T-helper 17 cell (primary cell): Measurements from ENCODE around the gene HYDIN. TPM values are rescaled to one million over a fixed set of nuclear protein-coding genes. Genes with fewer than 3 reads are reported as not detected.
"Not testable (repeated sequence)": the region's sequence is repeated elsewhere in the genome, so short reads cannot be mapped to it uniquely, and the experiment has no call there.

Source experiments
- ATAC-seq: fragments of 150-1000 bp; cut with Tn5 transposase; 2 replicates; pipeline ENCODE4 v1.10.0; 2021; ENCODE audit warnings: mild to moderate bottlenecking, moderate library complexity
- DNase-seq, 3 donors: peaks; one replicate each; pipeline versions ENCODE4 v3.0.0 to v3.0.0-alpha.2; 2020 to 2021
- H3K9me3 ChIP-seq: one replicate; pipeline ENCODE4 v1.7.0; 2013; ENCODE audit warnings: low read length, mild to moderate bottlenecking; ENCODE audit not compliant: control insufficient read depth, poor library complexity, severe bottlenecking
- H3K27ac Mint-ChIP-seq: one replicate; pipeline ENCODE4 v1.8.0; 2022; ENCODE audit warnings: mild to moderate bottlenecking, moderate library complexity, mixed read lengths
- H3K27me3 Mint-ChIP-seq: one replicate; pipeline ENCODE4 v1.8.0; 2022; ENCODE audit warnings: mixed read lengths
- H3K36me3 Mint-ChIP-seq: one replicate; pipeline ENCODE4 v1.8.0; 2022; ENCODE audit warnings: low read depth, mixed read lengths
- H3K4me1 Mint-ChIP-seq: one replicate; pipeline ENCODE4 v1.8.0; 2022; ENCODE audit warnings: mild to moderate bottlenecking, mixed read lengths
- H3K4me3 Mint-ChIP-seq: one replicate; pipeline ENCODE4 v1.8.0; 2022; ENCODE audit warnings: mild to moderate bottlenecking, moderate library complexity, mixed read lengths
- total RNA-seq, 4 donors: library from RNA in 2 of 4; stranded (reverse) in 2 of 4; gene quantifications; one replicate each; pipeline ENCODE4 v1.2.3 and lab custom pipeline; 2022 to 2026

The HYDIN gene
- total RNA-seq, 2 donors from 2014 or later, result not detected

DNA sequence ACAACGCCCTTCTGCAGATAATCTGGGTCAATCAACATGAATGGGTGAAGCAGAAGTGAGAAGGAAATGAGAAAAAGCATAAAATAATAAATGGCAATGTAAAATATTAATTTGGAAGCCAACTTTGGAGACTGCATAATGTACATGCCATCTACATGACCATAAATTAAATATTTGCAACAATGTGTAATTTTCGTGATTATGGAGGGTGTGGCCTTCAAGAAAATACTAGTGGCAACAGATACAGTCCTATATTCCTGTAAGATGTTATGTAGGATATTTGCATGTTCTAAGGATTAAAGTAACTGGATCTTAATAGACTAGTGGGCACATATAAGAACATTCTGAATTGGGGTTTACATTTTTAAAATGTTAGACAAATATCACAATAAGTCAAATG is 78.9 kb downstream of the HYDIN start:
- DNase-seq, ATAC-seq, H3K9me3 ChIP-seq, H3K27ac Mint-ChIP-seq, H3K36me3 Mint-ChIP-seq, H3K4me1 Mint-ChIP-seq, H3K4me3 Mint-ChIP-seq, H3K27me3 Mint-ChIP-seq: not testable (repeated sequence)

GRCh38 chr16:71143246-71143645 is 87.3 kb downstream of the HYDIN start:
- H3K4me1 Mint-ChIP-seq, H3K27ac Mint-ChIP-seq, ATAC-seq: not testable (repeated sequence)

DNA sequence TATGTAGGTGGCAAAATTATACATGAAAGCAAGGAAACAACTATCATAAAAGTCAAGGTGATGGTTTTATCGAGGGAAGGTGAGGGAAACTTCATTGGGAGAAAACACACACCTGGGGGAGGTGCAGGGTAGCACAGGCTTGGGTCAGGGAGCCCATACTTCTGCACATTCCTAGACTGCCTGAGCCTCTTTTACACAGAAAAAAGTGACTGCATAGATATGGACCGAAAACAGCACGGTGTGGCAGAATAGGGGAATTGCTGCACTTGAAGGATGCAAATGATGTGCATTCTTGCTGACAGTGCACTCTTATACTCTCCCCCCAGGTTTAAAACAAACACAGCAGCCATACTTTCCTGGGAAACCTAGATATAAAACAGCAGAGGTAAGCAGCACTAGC is 120.0 kb downstream of the HYDIN start:
- H3K27me3 Mint-ChIP-seq, H3K4me1 Mint-ChIP-seq, H3K36me3 Mint-ChIP-seq, DNase-seq, H3K4me3 Mint-ChIP-seq, H3K9me3 ChIP-seq, H3K27ac Mint-ChIP-seq, ATAC-seq: not testable (repeated sequence)

More at GRCh38 chr16:71143246-71143645, 87.3 kb downstream of the HYDIN start:
- not testable (repeated sequence) for H3K9me3 ChIP-seq, H3K4me3 Mint-ChIP-seq, H3K27me3 Mint-ChIP-seq, DNase-seq, H3K36me3 Mint-ChIP-seq

DNA sequence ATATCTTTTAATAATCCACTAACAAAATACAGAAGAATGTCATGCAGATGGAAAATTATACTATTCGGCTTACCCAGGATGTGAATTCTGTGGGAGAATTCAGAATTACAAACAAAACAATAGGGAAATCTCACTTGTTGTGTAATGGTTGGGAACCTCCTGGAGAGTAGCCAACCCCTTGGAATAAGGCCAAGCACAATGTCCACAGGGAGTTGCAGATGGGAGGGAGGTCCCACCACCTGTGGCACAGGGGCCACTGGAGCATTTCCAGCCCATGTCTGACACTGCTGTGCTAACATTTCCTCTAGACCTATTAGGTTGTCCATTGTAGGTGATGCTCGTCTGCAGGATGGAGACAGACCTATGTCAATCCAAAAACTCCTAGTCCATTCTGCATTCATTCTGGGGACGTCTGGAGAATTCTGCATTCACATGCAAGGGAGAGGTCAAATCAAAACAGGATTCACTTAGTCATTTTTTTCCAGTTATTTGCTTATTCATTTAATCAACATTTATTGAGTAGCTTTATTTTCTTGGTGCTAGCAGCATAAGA is 120.8 kb downstream of the HYDIN start:
- H3K27me3 Mint-ChIP-seq, H3K4me3 Mint-ChIP-seq, H3K4me1 Mint-ChIP-seq, DNase-seq, H3K9me3 ChIP-seq, H3K27ac Mint-ChIP-seq, ATAC-seq, H3K36me3 Mint-ChIP-seq: not testable (repeated sequence)

- not testable (repeated sequence) for H3K27me3 Mint-ChIP-seq, H3K4me1 Mint-ChIP-seq, H3K4me3 Mint-ChIP-seq, DNase-seq, H3K27ac Mint-ChIP-seq, H3K36me3 Mint-ChIP-seq, ATAC-seq, H3K9me3 ChIP-seq
These were observed 124.6 kb downstream of the HYDIN start for GRCh38 chr16:71105881-71106280.

- not testable (repeated sequence) for H3K4me1 Mint-ChIP-seq, H3K9me3 ChIP-seq, H3K36me3 Mint-ChIP-seq, H3K27me3 Mint-ChIP-seq, DNase-seq, H3K27ac Mint-ChIP-seq, H3K4me3 Mint-ChIP-seq, ATAC-seq
These were observed 146.9 kb downstream of the HYDIN start for GRCh38 chr16:71083573-71083972.

DNA sequence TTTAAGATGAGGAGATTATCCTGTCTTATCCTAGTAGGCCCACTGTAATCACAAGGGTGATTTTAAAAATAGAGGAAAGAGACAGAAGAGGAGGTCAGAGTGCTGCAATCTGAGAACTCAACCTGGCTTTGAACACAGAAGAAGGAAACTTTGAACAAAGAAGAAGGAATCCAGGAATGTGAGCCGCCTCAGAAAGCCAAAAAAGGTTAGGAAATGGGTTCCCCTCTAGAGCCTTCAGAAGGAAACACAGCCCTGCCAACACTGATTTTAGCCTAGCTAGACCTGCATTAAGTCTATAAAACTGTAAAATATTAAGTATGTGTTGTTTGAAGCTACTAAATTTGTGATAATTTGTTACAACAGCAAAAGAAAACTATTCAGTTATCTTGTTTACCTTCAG is 149.7 kb downstream of the HYDIN start:
- not testable (repeated sequence) for DNase-seq, H3K27me3 Mint-ChIP-seq, H3K4me1 Mint-ChIP-seq, ATAC-seq, H3K9me3 ChIP-seq, H3K4me3 Mint-ChIP-seq, H3K36me3 Mint-ChIP-seq, H3K27ac Mint-ChIP-seq

DNA sequence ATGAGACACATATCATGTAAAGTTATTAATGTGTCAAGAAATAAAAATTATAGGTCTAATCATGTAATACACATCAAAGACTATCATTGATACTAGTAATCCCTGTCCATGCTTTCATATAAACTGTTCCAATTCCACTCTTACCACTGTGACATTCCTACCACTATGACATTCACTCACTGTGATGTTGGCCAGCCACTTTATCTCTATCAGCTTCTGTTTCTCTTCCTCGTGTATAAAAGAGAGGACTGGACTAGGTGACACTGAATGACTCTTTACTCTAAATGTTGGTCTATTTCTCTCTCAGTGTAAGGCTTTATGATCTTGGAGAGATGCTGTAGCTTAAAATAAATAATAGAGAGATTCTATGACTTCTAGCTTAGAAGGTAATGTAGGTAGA is 150.3 kb downstream of the HYDIN start:
- not testable (repeated sequence) for H3K4me3 Mint-ChIP-seq, H3K27ac Mint-ChIP-seq, H3K27me3 Mint-ChIP-seq, H3K4me1 Mint-ChIP-seq, DNase-seq, H3K36me3 Mint-ChIP-seq, H3K9me3 ChIP-seq, ATAC-seq

DNA sequence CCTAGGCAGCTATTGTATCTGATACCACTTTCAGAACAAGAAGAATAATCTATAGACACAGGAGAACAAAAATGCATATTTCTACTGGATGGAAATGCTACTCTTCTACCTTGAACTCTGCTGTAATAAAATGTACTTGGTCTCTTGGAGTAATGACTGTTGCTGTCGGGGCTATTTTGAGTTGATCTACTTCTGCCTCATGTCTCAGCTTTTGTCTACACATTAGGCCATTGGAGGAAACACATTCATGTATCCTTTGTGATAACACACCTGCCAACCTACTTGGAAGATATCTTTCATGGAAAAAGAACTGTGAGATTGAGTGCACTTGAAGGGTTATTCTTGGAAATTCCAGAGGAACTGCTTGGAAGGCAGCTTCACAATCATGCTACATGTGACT is 159.9 kb downstream of the HYDIN start:
- DNase-seq, H3K36me3 Mint-ChIP-seq, ATAC-seq, H3K9me3 ChIP-seq, H3K4me3 Mint-ChIP-seq, H3K27me3 Mint-ChIP-seq, H3K27ac Mint-ChIP-seq, H3K4me1 Mint-ChIP-seq: not testable (repeated sequence)

DNA sequence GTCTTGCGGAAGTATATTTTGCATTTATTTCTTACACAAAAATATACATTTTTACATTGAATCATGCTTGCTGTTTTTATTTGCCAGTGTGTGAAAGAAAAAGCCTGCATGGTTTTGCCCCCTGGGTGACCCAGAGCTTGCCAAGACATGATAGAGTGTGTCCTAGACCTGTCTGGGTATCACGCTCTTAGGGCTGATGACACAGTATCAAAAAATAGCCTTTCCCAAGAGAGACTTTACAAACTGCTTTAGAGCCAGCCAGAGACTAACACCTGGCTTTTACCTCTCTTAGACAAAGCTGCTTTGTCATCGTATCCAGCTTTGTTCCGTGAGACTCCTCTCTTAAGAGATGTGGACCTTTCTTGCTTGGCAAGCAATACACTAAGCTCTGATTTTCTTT is 160.7 kb downstream of the HYDIN start:
- DNase-seq, H3K27me3 Mint-ChIP-seq, H3K4me1 Mint-ChIP-seq, H3K9me3 ChIP-seq, H3K36me3 Mint-ChIP-seq, H3K27ac Mint-ChIP-seq, ATAC-seq, H3K4me3 Mint-ChIP-seq: not testable (repeated sequence)

- H3K36me3 Mint-ChIP-seq, H3K4me3 Mint-ChIP-seq, H3K4me1 Mint-ChIP-seq, ATAC-seq, H3K9me3 ChIP-seq, H3K27ac Mint-ChIP-seq, DNase-seq, H3K27me3 Mint-ChIP-seq: not testable (repeated sequence)
These were observed 176.5 kb downstream of the HYDIN start for GRCh38 chr16:71053897-71054609.

- not testable (repeated sequence) for H3K9me3 ChIP-seq, H3K36me3 Mint-ChIP-seq, H3K4me1 Mint-ChIP-seq, H3K27ac Mint-ChIP-seq, H3K27me3 Mint-ChIP-seq, DNase-seq, ATAC-seq, H3K4me3 Mint-ChIP-seq
These were observed 180.2 kb downstream of the HYDIN start for GRCh38 chr16:71050307-71050706.

DNA sequence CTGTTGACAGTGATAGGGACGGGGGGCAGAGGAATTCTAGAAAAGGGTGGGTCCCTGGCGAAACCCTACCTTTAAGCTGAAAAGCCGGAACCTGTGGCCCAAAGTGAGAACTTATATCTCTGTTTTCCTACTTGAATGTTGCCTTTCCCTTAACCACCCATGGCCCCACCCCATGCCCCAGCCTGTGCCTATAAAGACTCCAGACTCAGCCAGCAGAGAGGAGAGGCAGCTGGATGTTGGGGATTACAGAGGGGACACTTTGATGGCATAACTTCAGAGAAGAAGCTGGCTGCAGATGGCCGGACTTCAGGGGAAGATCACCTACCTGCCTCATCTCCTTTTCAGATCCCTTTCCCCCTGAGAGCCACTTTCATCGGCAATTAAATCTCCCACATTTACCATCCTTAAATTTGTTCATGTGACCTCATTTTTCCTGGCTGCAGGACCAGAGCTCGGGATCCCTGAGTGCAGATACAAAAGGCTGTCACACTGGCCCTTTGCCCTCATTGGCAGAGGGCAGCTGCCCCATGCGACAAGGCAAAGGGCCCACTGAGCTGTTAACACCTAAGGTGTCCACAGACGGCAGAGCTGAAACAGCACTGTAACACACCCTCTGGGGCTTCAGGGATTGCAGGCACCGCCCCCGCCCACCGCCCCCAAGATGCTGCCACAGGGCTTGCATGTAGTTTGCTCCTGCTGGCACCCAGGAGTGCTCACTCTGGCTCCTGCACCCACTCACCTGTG is 191.0 kb downstream of the HYDIN start:
- ATAC-seq, H3K27me3 Mint-ChIP-seq, H3K27ac Mint-ChIP-seq, DNase-seq, H3K9me3 ChIP-seq, H3K36me3 Mint-ChIP-seq, H3K4me3 Mint-ChIP-seq, H3K4me1 Mint-ChIP-seq: not testable (repeated sequence)

- not testable (repeated sequence) for H3K36me3 Mint-ChIP-seq, H3K4me1 Mint-ChIP-seq, H3K27me3 Mint-ChIP-seq, H3K4me3 Mint-ChIP-seq, H3K9me3 ChIP-seq, ATAC-seq, H3K27ac Mint-ChIP-seq, DNase-seq
These were observed 192.1 kb downstream of the HYDIN start for GRCh38 chr16:71038421-71038820.
